ENCODE results near the gene MAN2A1. TPM values are rescaled to one million over a fixed set of nuclear protein-coding genes. Genes with fewer than 3 reads are reported as not detected.

The MAN2A1 gene
- total RNA-seq, 2 donors from 2014 or later = 60.7 to 62.1 TPM

- Mint-ChIP-seq H3K27me3 (ENCODE audit: insufficient read depth) (no peaks in the 10 kb centered on the region), H3K4me3 (no peak overlapping the region), H3K36me3 (ENCODE audit: low read depth) (peaks cover 24% of the 10 kb centered on the region), H3K27ac (no peak overlapping the region), H3K9me3 (no peaks in the 10 kb centered on the region), H3K4me1 (peaks cover 31% of the 10 kb centered on the region)
- no peak for TF ChIP-seq CTCF (conservative IDR thresholded peaks at IDR 0.05)
- Histone ChIP-seq H3K4me1 (ENCODE audit: control insufficient read depth, insufficient read depth, low read length) (no peaks in the 10 kb centered on the region), H3K9ac (ENCODE audit: extremely low read depth, low read length, poor library complexity, severe bottlenecking) (no peak overlapping the region), H3K27me3 (ENCODE audit: control insufficient read depth, insufficient read depth, low read length, poor library complexity, severe bottlenecking) (no peaks in the 10 kb centered on the region), H3K27ac (ENCODE audit: low read depth, low read length) (no peak overlapping the region), H3K9me3 (ENCODE audit: control insufficient read depth, low read length) (no peaks in the 10 kb centered on the region), H3K36me3 (ENCODE audit: control insufficient read depth, insufficient read depth, low read length) (peaks cover 22% of the 10 kb centered on the region), H3K4me3 (ENCODE audit: low read length) (no peak overlapping the region)
- 69 to 80% methylated on average over 2 to 3 of the region's 3 CpGs for WGBS, 2 experiments (ENCODE audit: insufficient coverage in 1 of 2, insufficient read length in 1 of 2)
- DNase-seq = no peak
Observed at GRCh38 chr5:109753279-109753678, 63.6 kb downstream of the MAN2A1 start.

- Mint-ChIP-seq H3K27me3 (ENCODE audit: insufficient read depth) (no peaks in the 10 kb centered on the region), H3K9me3 (peaks cover under 1% of the 10 kb centered on the region), H3K4me1 (peaks cover 25% of the 10 kb centered on the region), H3K36me3 (ENCODE audit: low read depth) (peaks cover 28% of the 10 kb centered on the region), H3K4me3 (no peak overlapping the region), H3K27ac (no peak overlapping the region)
- Histone ChIP-seq H3K9me3 (ENCODE audit: control insufficient read depth, low read length) (no peaks in the 10 kb centered on the region), H3K27ac (ENCODE audit: low read depth, low read length) (no peak overlapping the region), H3K36me3 (ENCODE audit: control insufficient read depth, insufficient read depth, low read length) (peaks cover 22% of the 10 kb centered on the region), H3K4me1 (ENCODE audit: control insufficient read depth, insufficient read depth, low read length) (no peaks in the 10 kb centered on the region), H3K9ac (ENCODE audit: extremely low read depth, low read length, poor library complexity, severe bottlenecking) (no peak overlapping the region), H3K4me3 (ENCODE audit: low read length) (no peak overlapping the region), H3K27me3 (ENCODE audit: control insufficient read depth, insufficient read depth, low read length, poor library complexity, severe bottlenecking) (no peaks in the 10 kb centered on the region)
- no peak for DNase-seq
- TF ChIP-seq CTCF (conservative IDR thresholded peaks at IDR 0.05) = no peak
Observed at GRCh38 chr5:109754319-109754718, 64.6 kb downstream of the MAN2A1 start.

GRCh38 chr5:109755761-109756160, 66.0 kb downstream of the MAN2A1 start:
- H3K4me1 Mint-ChIP-seq = peaks cover 25% of the 10 kb centered on the region
- TF ChIP-seq CTCF (conservative IDR thresholded peaks at IDR 0.05) = no peak

More at GRCh38 chr5:109755761-109756160, 66.0 kb downstream of the MAN2A1 start:
- H3K9me3 Mint-ChIP-seq = peaks cover 12% of the 10 kb centered on the region
- peaks cover 40% of the 10 kb centered on the region for H3K36me3 Mint-ChIP-seq (ENCODE audit: low read depth)
- peaks cover 22% of the 10 kb centered on the region for H3K36me3 ChIP-seq (ENCODE audit: control insufficient read depth, insufficient read depth, low read length)
- H3K4me3 Mint-ChIP-seq = no peak overlapping the region
- no peak overlapping the region for H3K9ac ChIP-seq (ENCODE audit: extremely low read depth, low read length, poor library complexity, severe bottlenecking)
- no peak overlapping the region for H3K4me3 ChIP-seq (ENCODE audit: low read length)
- no peak overlapping the region for H3K27ac ChIP-seq (ENCODE audit: low read depth, low read length)
- H3K27ac Mint-ChIP-seq = no peak overlapping the region
- no peaks in the 10 kb centered on the region for H3K4me1 ChIP-seq (ENCODE audit: control insufficient read depth, insufficient read depth, low read length)
- peaks cover 8% of the 10 kb centered on the region for H3K9me3 ChIP-seq (ENCODE audit: control insufficient read depth, low read length)
- WGBS, 2 experiments (ENCODE audit: insufficient coverage in 1 of 2, insufficient read length in 1 of 2) = 0 to 44% methylated on average over 1 to 2 of the region's 2 CpGs
- no peak for DNase-seq
- no peaks in the 10 kb centered on the region for H3K27me3 ChIP-seq (ENCODE audit: control insufficient read depth, insufficient read depth, low read length, poor library complexity, severe bottlenecking)
- H3K27me3 Mint-ChIP-seq (ENCODE audit: insufficient read depth) = no peaks in the 10 kb centered on the region
